Camera-type eye (tissue), 1 donor: ENCODE data around the gene MRPS14. TPM values are rescaled to one million over a fixed set of nuclear protein-coding genes. Genes with fewer than 3 reads are reported as not detected.

Experiments used
- total RNA-seq: library from RNA; depleted of rRNA; stranded (reverse); fragments of >200 nt; gene quantifications from one replicate; pipeline ENCODE4 v1.2.3, GENCODE V29; 2014

MRPS14 gene
- 53.9 TPM for total RNA-seq

DNA sequence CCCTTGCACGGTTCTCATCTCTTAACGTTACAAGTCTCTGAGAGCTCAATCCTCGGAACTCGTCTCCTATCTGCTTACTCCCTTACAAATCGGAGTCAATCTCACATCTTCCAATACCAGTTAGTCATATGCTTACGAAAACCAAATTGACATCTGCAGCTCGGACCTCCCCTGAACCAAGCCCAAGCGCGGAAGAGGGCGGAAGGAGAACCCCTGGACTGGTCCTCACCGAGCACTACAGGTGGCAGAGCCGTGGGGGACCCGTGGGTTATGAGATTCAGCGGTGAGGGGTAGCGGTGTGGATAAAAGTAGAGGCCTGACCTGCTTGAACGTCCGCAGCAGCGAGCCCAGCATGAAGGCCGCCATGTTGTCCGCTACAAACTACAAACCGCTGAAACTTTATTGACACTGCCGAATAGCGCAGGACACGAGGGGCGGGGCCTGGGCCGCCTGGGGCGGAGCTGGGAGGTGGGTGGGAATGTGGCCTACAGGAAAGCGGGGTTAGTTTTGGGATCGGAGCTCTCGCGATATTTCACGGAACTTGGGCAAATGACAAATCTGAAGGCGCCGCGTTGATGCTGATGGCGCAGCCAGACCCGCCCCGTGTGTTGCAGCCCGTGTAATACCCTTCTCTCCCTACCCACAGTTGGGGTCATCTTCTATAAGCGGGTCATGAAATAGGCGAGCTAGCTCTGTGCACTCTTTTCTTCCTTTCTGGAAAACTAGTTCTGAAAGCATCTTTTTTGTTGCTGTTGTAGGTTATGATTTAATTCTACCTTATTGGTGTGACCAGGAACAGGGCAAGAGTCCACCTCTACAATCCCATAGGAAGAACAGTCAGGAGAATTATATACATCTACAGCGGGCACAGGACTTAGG lies at the start of gene MRPS14:
MRPS14 (minus strand) TSS at position 383 of the 879 bp plus-strand sequence; CDS start at position 366, 17 bp downstream.

DNA sequence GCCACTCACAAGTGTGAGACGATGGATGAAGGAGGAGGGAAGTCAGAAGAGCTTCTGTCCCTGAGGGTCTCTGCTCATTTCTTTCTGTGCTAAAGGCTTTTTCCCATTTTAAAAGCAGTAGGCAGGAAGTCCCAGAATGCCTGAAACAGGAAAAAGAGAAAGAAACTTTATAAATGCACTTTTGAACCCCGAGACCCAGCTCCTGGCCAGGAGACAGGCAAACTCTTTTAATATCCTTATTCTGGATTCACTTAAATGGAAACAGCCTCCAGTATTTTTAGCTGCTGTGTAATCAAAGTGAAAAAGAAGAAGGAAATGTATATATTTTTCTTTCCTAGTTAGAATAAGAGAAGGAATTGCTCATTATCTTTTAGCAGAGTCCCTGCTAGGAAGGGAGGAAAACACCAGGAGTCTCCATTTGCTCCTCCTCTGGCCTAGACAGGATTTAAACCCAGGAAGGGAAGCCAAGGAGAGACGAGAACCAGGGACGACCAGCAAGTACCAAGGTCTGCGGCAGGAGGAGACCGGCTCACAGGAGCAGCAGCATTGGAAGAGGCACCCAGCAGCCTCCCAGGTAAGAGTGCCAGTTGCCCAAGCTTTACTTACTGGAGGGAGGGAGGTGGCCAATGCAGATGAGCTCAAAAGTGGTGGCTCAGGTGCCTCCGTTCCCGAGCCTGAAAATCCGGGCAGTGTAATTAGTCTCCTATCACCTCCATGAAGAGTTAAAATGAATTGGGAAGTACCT lies 44.3 kb upstream of the MRPS14 start, which contains the start of gene TNN:
TNN (plus strand) TSS at position 472 of the 745 bp plus-strand sequence. CDS start 9,586 bp downstream, outside the sequence.

DNA sequence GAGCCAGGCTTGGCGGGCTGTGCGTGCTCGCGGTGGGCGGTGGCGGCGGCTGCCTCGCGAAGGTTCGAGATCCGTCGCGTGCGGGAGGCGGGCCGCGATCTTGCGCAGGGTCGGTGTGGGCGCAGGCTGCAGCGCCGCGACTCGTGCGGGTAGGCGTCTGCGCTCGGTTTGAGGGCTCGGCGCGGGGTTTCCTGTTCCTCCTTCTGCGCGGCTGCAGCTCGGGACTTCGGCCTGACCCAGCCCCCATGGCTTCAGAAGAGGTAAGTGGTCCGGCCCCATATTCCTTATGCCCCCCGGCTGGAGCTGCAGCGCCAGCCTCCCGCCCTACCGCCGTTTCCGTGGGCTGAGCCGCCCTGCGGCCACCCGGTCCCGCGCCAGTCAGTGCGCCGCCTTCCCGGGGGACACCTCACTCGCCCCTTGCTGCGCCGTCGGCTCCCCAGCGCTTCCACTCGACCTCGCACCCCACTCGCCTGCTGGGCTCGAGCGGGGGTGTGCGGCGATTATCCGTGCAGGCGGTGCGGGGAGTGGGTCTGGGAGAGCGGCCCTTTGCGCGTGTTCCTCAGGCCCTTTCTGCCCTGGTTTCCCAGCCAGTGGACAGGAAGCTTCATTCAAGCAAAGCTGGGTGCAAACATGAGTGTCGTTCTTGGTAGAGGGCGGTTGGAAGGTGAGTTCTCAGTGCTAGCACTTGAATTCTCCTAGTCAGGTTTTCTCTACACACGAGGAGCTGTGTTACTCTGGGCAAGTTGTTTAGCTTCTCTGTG lies 23.1 kb downstream of the MRPS14 start, which contains the start of gene CACYBP:
CACYBP (plus strand) TSS at position 12 of the 761 bp plus-strand sequence; CDS start at position 246, 234 bp downstream.

Other genes starting within 250 kb of the MRPS14 start
- gene CACYBP, start 23.5 kb downstream of the MRPS14 start, total RNA-seq: 122 TPM
- gene TNN, start 44.4 kb upstream of the MRPS14 start, total RNA-seq: 17.8 TPM
- gene KIAA0040, start 169.4 kb upstream of the MRPS14 start, total RNA-seq: 6.8 TPM